ENCODE measurements around the gene KIAA0753. TPM values are rescaled to one million over a fixed set of nuclear protein-coding genes. Genes with fewer than 3 reads are reported as not detected.

Gene KIAA0753
- total RNA-seq, 4 donors from 2014 or later, result 33.9 to 58.8 (median 40.2) TPM

GRCh38 chr17:6651354-6651918 lies 10.9 kb upstream of the KIAA0753 start, which contains the start of the genes C17orf100 and MED31:
TSS of gene C17orf100 (plus strand) at chr17:6651762. CDS start at chr17:6651914, 152 bp downstream.
TSS of gene MED31 (minus strand) at chr17:6651605. CDS start at chr17:6651528, 77 bp downstream.
- Histone ChIP-seq H3K27me3 (peaks cover 26% of the 10 kb centered on the region), H3K4me1 (peaks cover 0 to 66% (median 20%) of the 10 kb centered on the region in 3 donors), H3K27ac (peak within 1 kb of the TSS; percentile 80 to 96 (median 87)), H3K9me3 (peaks cover 0 to 9% (median 0%) of the 10 kb centered on the region in 3 donors), H3K36me3 (peaks cover 0 to 36% of the 10 kb centered on the region in 2 donors), H3K4me3 (peak within 1 kb of the TSS; percentile 57 to 92)
- TF ChIP-seq POLR2A (IDR thresholded peaks at IDR 0.05), result peak; percentile 51 to 66
- no peak for TF ChIP-seq EP300 (IDR thresholded peaks at IDR 0.05)
- TF ChIP-seq, protein P1, sequence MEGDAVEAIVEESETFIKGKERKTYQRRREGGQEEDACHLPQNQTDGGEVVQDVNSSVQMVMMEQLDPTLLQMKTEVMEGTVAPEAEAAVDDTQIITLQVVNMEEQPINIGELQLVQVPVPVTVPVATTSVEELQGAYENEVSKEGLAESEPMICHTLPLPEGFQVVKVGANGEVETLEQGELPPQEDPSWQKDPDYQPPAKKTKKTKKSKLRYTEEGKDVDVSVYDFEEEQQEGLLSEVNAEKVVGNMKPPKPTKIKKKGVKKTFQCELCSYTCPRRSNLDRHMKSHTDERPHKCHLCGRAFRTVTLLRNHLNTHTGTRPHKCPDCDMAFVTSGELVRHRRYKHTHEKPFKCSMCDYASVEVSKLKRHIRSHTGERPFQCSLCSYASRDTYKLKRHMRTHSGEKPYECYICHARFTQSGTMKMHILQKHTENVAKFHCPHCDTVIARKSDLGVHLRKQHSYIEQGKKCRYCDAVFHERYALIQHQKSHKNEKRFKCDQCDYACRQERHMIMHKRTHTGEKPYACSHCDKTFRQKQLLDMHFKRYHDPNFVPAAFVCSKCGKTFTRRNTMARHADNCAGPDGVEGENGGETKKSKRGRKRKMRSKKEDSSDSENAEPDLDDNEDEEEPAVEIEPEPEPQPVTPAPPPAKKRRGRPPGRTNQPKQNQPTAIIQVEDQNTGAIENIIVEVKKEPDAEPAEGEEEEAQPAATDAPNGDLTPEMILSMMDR (IDR thresholded peaks at IDR 0.05), result peak in 1 of 4 experiments; percentile 13
- TF ChIP-seq POLR2AphosphoS5 (IDR thresholded peaks at IDR 0.05), result peak; percentile 89
- ATAC-seq, result peak; percentile 98
- WGBS, 2 donors (ENCODE audit: low coverage in 1 of 2), result 0 to 1% methylated on average over 1 to 21 of the region's 35 CpGs

DNA sequence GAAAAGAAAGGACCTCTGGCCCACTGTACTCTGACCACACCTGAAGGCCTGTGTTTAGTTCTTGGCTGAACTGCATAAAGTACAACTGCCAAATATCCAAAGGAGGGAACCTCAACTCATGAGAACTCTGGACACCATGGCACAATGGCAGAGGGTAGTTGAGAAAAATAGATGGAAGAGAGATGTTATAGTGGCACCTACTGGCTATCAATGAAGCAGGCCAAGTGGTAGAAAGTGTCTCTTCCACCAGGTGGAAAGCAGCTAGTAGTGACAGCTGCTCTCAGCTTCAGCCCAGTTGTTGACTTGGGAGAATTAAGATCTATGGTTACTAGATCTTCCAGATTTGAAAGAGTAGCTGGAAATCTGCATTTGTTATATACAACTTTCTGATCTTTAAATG lies 7.7 kb upstream of the KIAA0753 start:
- Histone ChIP-seq H3K4me1 (peaks cover 0 to 50% (median 17%) of the 10 kb centered on the region in 3 donors), H3K27me3 (no peaks in the 10 kb centered on the region), H3K27ac (no peak overlapping the region), H3K9me3 (no peaks in the 10 kb centered on the region), H3K36me3 (peaks cover 0 to 62% of the 10 kb centered on the region in 2 donors), H3K4me3 (no peak overlapping the region)
- no peak for TF ChIP-seq POLR2A (IDR thresholded peaks at IDR 0.05)
- TF ChIP-seq, protein P1 (IDR thresholded peaks at IDR 0.05), result peak in 1 of 4 experiments; percentile 12
- TF ChIP-seq POLR2AphosphoS5 (IDR thresholded peaks at IDR 0.05), result no peak
- ATAC-seq, result no peak

GRCh38 chr17:6643451-6644125 lies 3.1 kb upstream of the KIAA0753 start:
- 70 to 71% methylated on average over 4 of the region's 5 CpGs for WGBS, 2 donors (ENCODE audit: low coverage in 1 of 2)
- H3K9me3 ChIP-seq, result no peaks in the 10 kb centered on the region
- TF ChIP-seq POLR2A (IDR thresholded peaks at IDR 0.05), result no peak
- no peak for TF ChIP-seq POLR2AphosphoS5 (IDR thresholded peaks at IDR 0.05)
- TF ChIP-seq, protein P1 (IDR thresholded peaks at IDR 0.05), result no peak
- no peak for TF ChIP-seq EP300 (IDR thresholded peaks at IDR 0.05)
- H3K27ac ChIP-seq, result no peak overlapping the region
- no peak overlapping the region for H3K4me3 ChIP-seq
- peaks cover 0 to 49% (median 14%) of the 10 kb centered on the region in 3 donors for H3K4me1 ChIP-seq
- ATAC-seq, result no peak
- peaks cover 0 to 56% of the 10 kb centered on the region in 2 donors for H3K36me3 ChIP-seq
- no peaks in the 10 kb centered on the region for H3K27me3 ChIP-seq

DNA sequence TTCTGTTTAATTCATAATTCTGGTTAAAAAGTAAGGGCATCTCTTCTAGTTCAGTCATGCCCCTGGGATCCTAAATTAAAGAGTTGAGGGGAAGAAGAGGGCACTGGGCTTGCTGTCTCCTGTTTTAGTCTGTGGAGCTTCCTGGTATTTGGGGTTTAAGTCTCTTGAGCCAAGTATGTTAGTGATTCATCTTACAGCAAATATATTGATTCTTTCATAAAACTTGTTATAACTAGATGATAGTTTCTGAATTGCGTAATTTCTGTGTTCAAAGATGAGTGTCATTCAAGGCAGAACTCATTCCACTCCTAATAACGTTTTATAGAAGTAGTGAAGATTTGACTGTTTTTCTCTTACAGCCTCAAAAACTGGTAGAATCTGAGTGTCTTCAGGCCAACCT lies 2.1 kb upstream of the KIAA0753 start:
- 77 to 86% methylated on average over 2 of the region's 2 CpGs for WGBS, 2 donors (ENCODE audit: low coverage in 1 of 2)
- no peak for TF ChIP-seq POLR2A (IDR thresholded peaks at IDR 0.05)
- no peak for TF ChIP-seq EP300 (IDR thresholded peaks at IDR 0.05)
- no peak for TF ChIP-seq POLR2AphosphoS5 (IDR thresholded peaks at IDR 0.05)
- TF ChIP-seq, protein P1 (IDR thresholded peaks at IDR 0.05), result no peak
- peaks cover 0 to 46% of the 10 kb centered on the region in 2 donors for H3K36me3 ChIP-seq

More for the DNA sequence above, 2.1 kb upstream of the KIAA0753 start:
- no peak overlapping the region for H3K27ac ChIP-seq
- no peaks in the 10 kb centered on the region for H3K27me3 ChIP-seq
- no peaks in the 10 kb centered on the region for H3K9me3 ChIP-seq
- H3K4me3 ChIP-seq, result no peak overlapping the region
- peaks cover 0 to 54% (median 19%) of the 10 kb centered on the region in 3 donors for H3K4me1 ChIP-seq
- no peak for ATAC-seq

All from gastroesophageal sphincter (tissue), 4 donors.